CD4-positive, alpha-beta T cell treated with Interferon alpha-2 for 1 hour (primary cell): ENCODE results near the gene SNRPA.
"Not testable (repeated sequence)": the region's sequence is repeated elsewhere in the genome, so short reads cannot be mapped to it uniquely, and the experiment has no call there.

Experiments used
- DNase-seq, 2 donors: peaks; one replicate each; pipeline ENCODE4 v3.0.0-alpha.2; 2020 to 2022

SNRPA gene

GRCh38 chr19:40802300-40803169 lies 51.5 kb downstream of the SNRPA start:
- DNase-seq = peak in 1 of 2 donors; percentile 33

- no peak for DNase-seq
These were observed 52.3 kb downstream of the SNRPA start for GRCh38 chr19:40803170-40803856.

GRCh38 chr19:40803857-40804782 lies 53.1 kb downstream of the SNRPA start:
- peak; percentile 84 to 92 for DNase-seq

DNA sequence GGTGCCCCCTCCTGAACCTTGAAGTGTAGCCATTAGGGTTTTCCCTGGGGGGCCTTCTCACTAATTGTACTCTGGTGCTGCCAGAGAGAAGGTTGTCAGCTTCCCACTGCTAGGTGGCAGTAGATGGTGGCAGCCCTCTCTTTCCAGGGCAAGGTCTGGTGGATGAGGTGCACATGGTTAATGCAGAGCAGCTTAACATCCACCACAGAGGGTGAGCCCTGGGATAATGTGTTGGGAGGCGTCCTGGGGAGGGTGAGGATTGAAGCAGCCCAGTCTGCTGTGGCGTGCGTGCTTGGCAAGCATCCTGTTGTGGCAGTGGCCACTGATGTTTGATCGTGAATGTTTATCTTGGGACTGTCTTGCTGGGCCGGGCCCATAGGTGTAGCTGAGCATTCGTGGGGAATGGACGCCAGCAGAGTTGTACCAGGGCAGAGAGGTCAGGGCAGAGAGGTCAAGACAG lies 53.8 kb downstream of the SNRPA start:
- peak in 1 of 2 donors; percentile 40 for DNase-seq

GRCh38 chr19:40805258-40805868 lies 54.4 kb downstream of the SNRPA start:
- DNase-seq = peak; percentile 36 to 73

DNA sequence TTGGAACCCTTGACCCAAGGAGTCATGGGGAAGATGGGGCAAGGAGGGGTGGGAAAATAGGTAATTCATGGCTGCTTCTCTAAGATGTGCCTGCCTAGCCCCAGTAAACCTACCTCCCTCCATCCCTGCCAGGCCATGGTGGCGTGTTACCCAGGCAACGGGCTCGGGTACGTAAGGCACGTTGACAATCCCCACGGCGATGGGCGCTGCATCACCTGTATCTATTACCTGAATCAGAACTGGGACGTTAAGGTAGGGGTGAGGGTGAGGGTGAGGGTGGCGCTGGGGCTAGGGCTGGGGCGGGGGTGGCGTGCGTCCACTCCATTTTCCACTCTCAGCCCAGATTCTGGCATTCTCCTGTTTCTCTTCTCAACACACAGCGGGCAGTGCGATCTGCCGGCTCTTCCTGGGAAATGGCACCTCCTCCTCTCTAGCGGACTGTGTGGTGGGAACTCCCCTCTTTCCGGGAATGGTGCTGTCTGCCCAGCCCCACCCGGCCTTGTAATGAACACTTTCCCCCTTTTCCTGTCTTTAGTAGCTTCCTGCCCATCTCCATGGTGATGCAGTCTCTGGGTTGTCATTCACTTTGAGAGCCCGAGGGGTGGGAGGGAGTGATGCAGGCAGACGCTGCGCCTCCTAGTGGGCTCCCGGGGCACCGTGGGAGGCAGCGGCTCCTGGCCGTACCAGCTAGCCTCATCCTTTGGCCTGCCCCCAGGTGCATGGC lies 55.6 kb downstream of the SNRPA start:
- DNase-seq = peak; percentile 89 to 95

DNA sequence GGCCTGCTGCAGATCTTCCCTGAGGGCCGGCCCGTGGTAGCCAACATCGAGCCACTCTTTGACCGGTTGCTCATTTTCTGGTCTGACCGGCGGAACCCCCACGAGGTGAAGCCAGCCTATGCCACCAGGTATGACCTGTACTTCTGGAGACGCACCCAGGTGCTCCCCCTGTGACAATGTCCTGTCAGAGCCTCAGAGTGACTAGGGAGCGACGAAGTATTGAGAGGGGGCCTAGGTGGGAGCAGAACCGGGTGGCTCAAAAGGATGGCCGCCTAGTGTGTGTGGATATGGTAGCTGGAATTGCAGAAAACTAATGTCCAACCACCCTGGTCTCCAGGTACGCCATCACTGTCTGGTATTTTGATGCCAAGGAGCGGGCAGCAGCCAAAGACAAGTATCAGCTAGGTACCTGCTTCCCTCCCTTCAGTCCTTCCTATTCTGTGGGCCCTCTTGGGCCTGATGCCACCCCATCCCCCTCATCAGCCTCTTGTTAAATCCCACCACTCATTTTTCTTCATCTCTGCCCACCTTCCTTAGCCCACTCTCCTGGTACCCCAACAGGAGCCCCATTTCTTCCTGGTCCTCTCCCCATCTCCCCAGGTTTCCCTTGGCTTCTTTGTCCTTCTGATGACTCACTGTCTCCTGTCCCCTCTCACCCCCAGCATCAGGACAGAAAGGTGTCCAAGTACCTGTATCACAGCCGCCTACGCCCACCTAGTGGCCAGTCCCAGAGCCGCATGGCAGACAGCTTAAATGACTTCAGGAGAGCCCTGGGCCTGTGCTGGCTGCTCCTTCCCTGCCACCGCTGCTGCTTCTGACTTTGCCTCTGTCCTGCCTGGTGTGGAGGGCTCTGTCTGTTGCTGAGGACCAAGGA lies 56.4 kb downstream of the SNRPA start:
- DNase-seq = peak in 1 of 2 donors; percentile 46

DNA sequence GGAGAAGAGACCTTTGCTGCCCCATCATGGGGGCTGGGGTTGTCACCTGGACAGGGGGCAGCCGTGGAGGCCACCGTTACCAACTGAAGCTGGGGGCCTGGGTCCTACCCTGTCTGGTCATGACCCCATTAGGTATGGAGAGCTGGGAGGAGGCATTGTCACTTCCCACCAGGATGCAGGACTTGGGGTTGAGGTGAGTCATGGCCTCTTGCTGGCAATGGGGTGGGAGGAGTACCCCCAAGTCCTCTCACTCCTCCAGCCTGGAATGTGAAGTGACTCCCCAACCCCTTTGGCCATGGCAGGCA lies 57.0 kb downstream of the SNRPA start:
- no peak for DNase-seq

DNA sequence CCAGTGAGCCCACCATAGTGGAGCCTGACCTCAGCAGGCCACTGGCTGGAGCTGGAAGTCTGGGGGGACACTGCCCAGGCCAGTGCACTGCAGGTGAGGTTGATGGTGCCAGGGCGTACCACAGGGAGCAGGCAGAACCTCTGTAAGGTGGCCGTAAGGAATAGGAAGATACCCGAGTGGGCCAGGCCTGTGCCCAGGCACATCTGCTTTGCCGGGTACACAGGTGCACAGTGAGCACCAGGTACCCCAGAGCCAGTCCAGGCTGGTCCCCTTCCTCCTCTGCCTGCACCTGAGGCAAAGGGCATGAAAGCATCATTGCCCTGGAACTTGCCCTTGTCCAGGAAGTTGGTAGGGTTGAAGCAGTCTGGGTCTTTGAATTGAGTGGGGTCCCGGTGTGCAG lies 57.5 kb downstream of the SNRPA start:
- no peak for DNase-seq

DNA sequence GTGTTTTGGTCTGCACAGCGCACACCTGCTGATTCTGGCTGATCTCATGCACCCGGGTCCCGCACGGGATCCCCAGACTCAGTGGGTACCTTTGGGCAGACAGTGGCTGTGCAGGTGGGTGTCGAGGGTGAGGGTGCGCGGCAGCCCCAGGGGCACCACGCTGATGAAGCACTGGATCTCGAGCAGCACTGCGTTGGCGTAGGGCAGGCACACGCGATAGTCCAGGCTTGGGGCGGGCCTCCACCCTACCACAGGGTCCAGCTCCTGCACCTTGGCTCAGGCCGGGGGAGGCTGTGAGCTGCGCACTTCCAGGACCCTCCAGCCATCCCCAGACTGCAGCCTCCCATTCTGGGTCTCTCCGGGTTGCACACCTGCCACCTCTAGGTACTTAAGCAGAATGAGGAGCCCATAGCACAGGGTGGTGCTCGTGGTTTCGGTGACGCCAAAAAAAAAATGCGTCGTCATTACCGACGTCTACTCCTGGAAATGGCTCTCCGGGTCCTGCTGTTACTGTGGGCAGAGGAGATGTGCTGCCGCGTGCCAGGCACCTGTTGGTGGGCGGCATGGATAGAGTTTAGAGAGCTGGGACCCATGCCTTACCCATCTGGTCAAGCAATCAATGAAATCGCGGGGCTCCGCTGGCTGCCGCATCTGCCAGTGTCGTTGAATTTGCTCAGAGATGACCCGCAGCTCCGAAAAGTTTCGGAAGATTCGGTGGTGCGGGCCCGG lies 58.5 kb downstream of the SNRPA start:
- no peak for DNase-seq

DNA sequence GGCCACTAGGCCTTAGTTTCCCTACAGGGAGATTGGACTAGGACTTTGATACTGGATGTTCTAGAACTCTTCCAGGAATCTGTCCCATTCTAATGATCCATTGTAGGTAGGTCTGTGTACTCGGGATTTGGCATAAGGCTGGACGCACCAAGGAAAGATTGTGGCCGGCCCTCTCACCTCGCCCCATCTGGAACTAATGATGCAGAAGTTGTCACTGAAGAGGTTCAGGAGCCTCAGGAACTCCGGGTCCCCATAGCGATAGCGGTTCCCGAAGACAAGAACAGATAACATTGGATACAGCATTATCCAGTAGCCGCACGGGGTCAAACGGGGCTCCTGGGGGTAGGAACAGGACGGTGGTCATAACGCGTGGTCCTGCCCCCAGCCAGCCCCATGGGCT lies 59.2 kb downstream of the SNRPA start:
- DNase-seq = no peak

GRCh38 chr19:40810649-40811408 lies 59.8 kb downstream of the SNRPA start:
- peak; percentile 64 to 67 for DNase-seq

DNA sequence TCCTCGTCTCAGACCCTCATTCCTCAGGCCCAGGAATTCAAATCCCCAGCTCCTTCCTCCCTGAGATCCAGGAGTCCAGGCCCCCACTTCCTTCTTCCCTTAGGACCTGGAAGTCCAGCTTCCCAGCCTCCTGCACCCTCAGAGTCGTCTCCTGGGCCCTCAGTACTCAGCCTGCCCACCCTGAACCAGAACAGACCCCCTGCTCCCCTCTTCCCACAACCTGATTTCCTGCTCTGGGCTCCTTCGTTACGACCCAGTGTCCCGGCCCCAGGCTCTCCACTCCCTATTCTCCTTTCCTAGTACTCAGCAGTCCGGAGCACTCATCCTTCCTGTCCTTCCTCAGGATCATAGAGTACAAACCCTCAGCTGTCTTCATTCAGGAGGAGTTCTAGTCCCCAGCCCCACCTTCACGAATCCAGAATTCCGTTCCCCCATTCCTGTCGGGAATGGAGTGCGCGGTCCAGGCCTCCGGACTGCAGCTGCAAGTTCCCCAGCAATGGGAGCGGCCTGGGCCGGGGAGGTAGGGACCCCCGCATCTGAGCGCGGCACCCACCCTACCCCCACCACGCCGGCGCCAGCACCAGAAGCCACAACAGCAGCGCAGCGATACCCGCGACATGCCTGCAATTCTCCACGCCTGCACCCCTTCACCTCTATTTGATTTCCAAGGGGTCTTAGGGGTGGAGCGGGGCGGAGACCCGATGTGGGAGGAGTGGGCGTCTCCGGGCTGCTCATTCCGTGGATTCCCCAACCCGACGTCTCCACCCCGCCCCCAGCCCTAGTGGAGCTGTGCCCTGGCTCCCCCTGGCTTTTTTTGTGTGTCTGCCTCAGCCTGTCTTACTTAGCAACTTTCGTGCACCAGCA lies 60.7 kb downstream of the SNRPA start:
- DNase-seq = peak in 1 of 2 donors; percentile 26

- not testable (repeated sequence) for DNase-seq
These were observed 61.6 kb downstream of the SNRPA start for GRCh38 chr19:40812571-40812970.

GRCh38 chr19:40813182-40813581 lies 62.2 kb downstream of the SNRPA start:
- DNase-seq = no peak
